Natural killer cell treated with Interleukin-12 subunit alpha and Interleukin-12 subunit beta and Interleukin-15 and Interleukin-18, amount 100 ng/mL, for 72 hours (primary cell): ENCODE measurements around the gene THBS2. TPM values are rescaled to one million over a fixed set of nuclear protein-coding genes. Genes with fewer than 3 reads are reported as not detected.
A peak's percentile ranks its signal among the peaks of the same experiment; 100 is the strongest.

Experiments
- ATAC-seq, 2 donors: fragments of 150-1000 bp; cut with Tn5 transposase in 1 of 2; sonication (Bioruptor Pico), chemical (Tn5 transposase) in 1 of 2; 2 replicates each; pipeline ENCODE4 v1.10.0; 2021
- DNase-seq: peaks from one replicate; pipeline ENCODE4 v3.0.0; 2022; ENCODE audit warnings: low spot score
- H3K27ac Mint-ChIP-seq, 2 donors: 1 replicate in 1 of 2; 2 replicates in 1 of 2; pipeline ENCODE4 v1.8.0; 2022; ENCODE audit warnings: mixed read lengths in 2 of 2, mild to moderate bottlenecking in 1 of 2, moderate library complexity in 1 of 2
- H3K27me3 Mint-ChIP-seq, 2 donors: 1 replicate in 1 of 2; 2 replicates in 1 of 2; pipeline ENCODE4 v1.8.0; 2022; ENCODE audit warnings: mixed read lengths in 2 of 2
- H3K36me3 Mint-ChIP-seq: one replicate; pipeline ENCODE4 v1.8.0; 2022; ENCODE audit warnings: mixed read lengths
- H3K4me1 Mint-ChIP-seq, 2 donors: 1 replicate in 1 of 2; 2 replicates in 1 of 2; pipeline ENCODE4 v1.8.0; 2022; ENCODE audit warnings: low read depth in 2 of 2, mixed read lengths in 2 of 2, mild to moderate bottlenecking in 1 of 2
- H3K4me3 Mint-ChIP-seq: one replicate; pipeline ENCODE4 v1.8.0; 2022; ENCODE audit warnings: mixed read lengths
- H3K9me3 Mint-ChIP-seq: 2 replicates; pipeline ENCODE4 v1.8.0; 2022; ENCODE audit warnings: mixed read lengths
- total RNA-seq, 2 donors: library from RNA; stranded (reverse); gene quantifications; one replicate each; pipeline ENCODE4 v1.2.3, GENCODE V29; 2022

THBS2 gene
- total RNA-seq, 2 donors from 2014 or later: not detected

- Mint-ChIP-seq H3K4me1 (peaks cover 0 to 7% of the 10 kb centered on the region in 2 donors), H3K27ac (no peak overlapping the region), H3K9me3 (peaks cover 4% of the 10 kb centered on the region), H3K4me3 (no peak overlapping the region), H3K27me3 (peaks cover 39 to 42% of the 10 kb centered on the region in 2 donors), H3K36me3 (no peaks in the 10 kb centered on the region)
- ATAC-seq: no peak
- no peak for DNase-seq
Measured at GRCh38 chr6:169251371-169251802, 2.3 kb downstream of the THBS2 start.

- Mint-ChIP-seq H3K27me3 (peaks cover 34 to 35% of the 10 kb centered on the region in 2 donors), H3K9me3 (peaks cover 4% of the 10 kb centered on the region), H3K36me3 (no peaks in the 10 kb centered on the region), H3K4me1 (peaks cover 0 to 7% of the 10 kb centered on the region in 2 donors), H3K4me3 (no peak overlapping the region), H3K27ac (no peak overlapping the region)
- ATAC-seq (no peak), DNase-seq (no peak)
Measured at GRCh38 chr6:169250660-169251059, 3.0 kb downstream of the THBS2 start.

DNA sequence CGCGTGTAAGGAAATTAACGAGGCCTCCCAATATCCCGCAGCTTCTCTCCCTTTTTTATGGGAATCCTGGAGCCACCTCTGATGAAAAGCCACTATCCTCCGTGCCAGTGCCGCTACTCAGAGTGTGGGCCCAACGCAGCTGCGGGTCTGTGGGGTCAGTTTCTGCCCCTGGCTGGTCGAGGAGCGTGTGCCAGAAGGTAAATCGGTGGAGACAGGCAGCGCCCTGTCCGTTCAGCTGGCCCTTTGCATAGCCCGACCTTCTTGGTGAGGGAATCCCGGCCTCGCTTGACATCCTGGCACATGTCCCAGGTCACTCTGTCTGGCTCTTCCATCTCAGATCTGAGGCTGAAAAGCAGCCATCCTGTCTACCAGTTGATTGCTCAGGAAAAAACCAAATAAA is 4.6 kb downstream of the THBS2 start:
- no peak for DNase-seq
- no peaks in the 10 kb centered on the region for H3K36me3 Mint-ChIP-seq
- ATAC-seq: no peak
- peaks cover 4% of the 10 kb centered on the region for H3K9me3 Mint-ChIP-seq
- H3K4me1 Mint-ChIP-seq: peaks cover 0 to 7% of the 10 kb centered on the region in 2 donors
- no peak overlapping the region for H3K27ac Mint-ChIP-seq
- H3K4me3 Mint-ChIP-seq: no peak overlapping the region
- H3K27me3 Mint-ChIP-seq: peaks cover 27 to 33% of the 10 kb centered on the region in 2 donors

DNA sequence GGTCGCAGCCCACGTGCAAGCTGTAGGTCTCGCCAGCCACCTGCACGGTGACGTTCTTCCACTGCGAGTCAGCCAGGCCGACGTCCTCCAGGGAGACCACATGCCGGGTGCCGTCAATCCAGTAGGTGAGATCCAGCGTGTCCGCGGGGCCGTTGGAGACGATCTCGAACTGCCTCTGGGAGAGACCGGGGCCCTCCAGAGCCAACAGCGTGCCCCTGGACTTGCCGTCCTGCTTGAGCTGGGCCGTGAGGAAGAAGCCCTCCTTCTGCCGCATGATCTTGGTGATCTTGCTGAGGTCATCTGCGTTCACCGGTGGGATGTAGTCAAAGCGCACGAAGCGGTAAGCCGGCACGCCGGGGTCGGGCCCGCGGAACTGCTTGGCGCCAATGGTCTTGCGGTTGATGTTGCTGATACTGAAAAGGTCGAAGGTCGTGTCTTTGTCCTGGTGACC is 5.1 kb downstream of the THBS2 start:
- Mint-ChIP-seq H3K9me3 (peaks cover 4% of the 10 kb centered on the region), H3K4me1 (peaks cover 0 to 5% of the 10 kb centered on the region in 2 donors), H3K36me3 (no peaks in the 10 kb centered on the region), H3K4me3 (no peak overlapping the region), H3K27ac (no peak overlapping the region), H3K27me3 (peaks cover 23 to 30% of the 10 kb centered on the region in 2 donors)
- no peak for DNase-seq
- no peak for ATAC-seq

GRCh38 chr6:169247991-169248390 is 5.7 kb downstream of the THBS2 start:
- H3K27ac Mint-ChIP-seq: no peak overlapping the region
- H3K36me3 Mint-ChIP-seq: no peaks in the 10 kb centered on the region
- H3K9me3 Mint-ChIP-seq: peaks cover 4% of the 10 kb centered on the region
- peaks cover 18 to 24% of the 10 kb centered on the region in 2 donors for H3K27me3 Mint-ChIP-seq
- no peak overlapping the region for H3K4me3 Mint-ChIP-seq
- no peaks in the 10 kb centered on the region for H3K4me1 Mint-ChIP-seq
- DNase-seq: no peak
- ATAC-seq: no peak

- Mint-ChIP-seq H3K27me3 (peaks cover 15 to 18% of the 10 kb centered on the region in 2 donors), H3K9me3 (peaks cover 4% of the 10 kb centered on the region), H3K4me3 (no peak overlapping the region), H3K36me3 (no peaks in the 10 kb centered on the region), H3K27ac (no peak overlapping the region), H3K4me1 (no peaks in the 10 kb centered on the region)
- DNase-seq (no peak), ATAC-seq (no peak)
Measured at GRCh38 chr6:169247419-169247818, 6.2 kb downstream of the THBS2 start.

GRCh38 chr6:169246445-169246844 is 7.2 kb downstream of the THBS2 start:
- ATAC-seq (no peak), DNase-seq (no peak)
- H3K36me3 Mint-ChIP-seq: no peaks in the 10 kb centered on the region
- H3K27ac Mint-ChIP-seq: no peak overlapping the region
- H3K4me1 Mint-ChIP-seq: no peaks in the 10 kb centered on the region
- peaks cover 4% of the 10 kb centered on the region for H3K9me3 Mint-ChIP-seq
- H3K4me3 Mint-ChIP-seq: no peak overlapping the region
- peaks cover 7 to 9% of the 10 kb centered on the region in 2 donors for H3K27me3 Mint-ChIP-seq

- ATAC-seq (no peak), DNase-seq (peak; percentile 15)
- Mint-ChIP-seq H3K9me3 (peaks cover 4% of the 10 kb centered on the region), H3K4me3 (no peak overlapping the region), H3K27me3 (no peaks in the 10 kb centered on the region), H3K36me3 (no peaks in the 10 kb centered on the region), H3K27ac (no peak overlapping the region), H3K4me1 (no peaks in the 10 kb centered on the region)
Measured at GRCh38 chr6:169244684-169245383, 8.8 kb downstream of the THBS2 start.

GRCh38 chr6:169243661-169244060 is 10.0 kb downstream of the THBS2 start:
- DNase-seq: no peak
- Mint-ChIP-seq H3K27me3 (peaks cover 0 to 5% of the 10 kb centered on the region in 2 donors), H3K4me3 (no peak overlapping the region), H3K27ac (no peak overlapping the region), H3K4me1 (no peaks in the 10 kb centered on the region), H3K9me3 (peaks cover 4% of the 10 kb centered on the region), H3K36me3 (no peaks in the 10 kb centered on the region)
- no peak for ATAC-seq

GRCh38 chr6:169243186-169243585 is 10.5 kb downstream of the THBS2 start:
- Mint-ChIP-seq H3K9me3 (peaks cover 4% of the 10 kb centered on the region), H3K4me3 (no peak overlapping the region), H3K36me3 (no peaks in the 10 kb centered on the region), H3K27ac (no peak overlapping the region), H3K27me3 (peaks cover 0 to 5% of the 10 kb centered on the region in 2 donors), H3K4me1 (no peaks in the 10 kb centered on the region)
- DNase-seq (no peak), ATAC-seq (no peak)

- no peaks in the 10 kb centered on the region for H3K36me3 Mint-ChIP-seq
- H3K27me3 Mint-ChIP-seq: peaks cover 0 to 5% of the 10 kb centered on the region in 2 donors
- DNase-seq (peak; percentile 53), ATAC-seq (no peak)
- H3K4me3 Mint-ChIP-seq: no peak overlapping the region
- H3K27ac Mint-ChIP-seq: no peak overlapping the region
- H3K4me1 Mint-ChIP-seq: no peaks in the 10 kb centered on the region
- H3K9me3 Mint-ChIP-seq: no peaks in the 10 kb centered on the region
Measured at GRCh38 chr6:169241688-169242350, 11.8 kb downstream of the THBS2 start.

GRCh38 chr6:169240591-169241390 is 12.9 kb downstream of the THBS2 start:
- no peak for ATAC-seq
- H3K4me3 Mint-ChIP-seq: no peak overlapping the region
- peaks cover 0 to 5% of the 10 kb centered on the region in 2 donors for H3K27me3 Mint-ChIP-seq
- DNase-seq: peak; percentile 49
- H3K36me3 Mint-ChIP-seq: no peaks in the 10 kb centered on the region
- no peaks in the 10 kb centered on the region for H3K9me3 Mint-ChIP-seq
- H3K27ac Mint-ChIP-seq: no peak overlapping the region
- no peaks in the 10 kb centered on the region for H3K4me1 Mint-ChIP-seq

DNA sequence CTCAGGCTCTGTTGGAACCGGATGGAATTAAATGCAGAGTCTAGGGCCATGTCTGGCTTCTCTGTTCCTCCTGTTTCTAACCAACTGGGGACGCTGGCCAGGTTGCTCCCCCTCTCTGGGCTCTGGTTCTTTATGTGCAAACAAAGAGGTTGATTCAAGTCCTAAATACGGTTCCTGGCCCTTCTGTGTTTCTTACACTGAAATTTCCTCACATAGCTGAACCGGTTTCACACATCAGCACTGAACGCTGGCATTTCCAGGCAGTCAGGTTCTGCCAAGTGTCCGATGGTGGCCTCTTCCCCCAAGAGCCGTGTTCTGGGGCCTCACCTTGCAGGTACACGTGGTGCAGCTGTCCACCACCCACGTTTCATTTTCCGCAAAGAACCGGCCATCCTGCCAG is 13.5 kb downstream of the THBS2 start:
- ATAC-seq (no peak), DNase-seq (peak; percentile 29)
- H3K36me3 Mint-ChIP-seq: no peaks in the 10 kb centered on the region
- H3K27me3 Mint-ChIP-seq: peaks cover 0 to 5% of the 10 kb centered on the region in 2 donors
- no peak overlapping the region for H3K27ac Mint-ChIP-seq
- peaks cover 3% of the 10 kb centered on the region for H3K9me3 Mint-ChIP-seq
- H3K4me3 Mint-ChIP-seq: no peak overlapping the region
- no peaks in the 10 kb centered on the region for H3K4me1 Mint-ChIP-seq

GRCh38 chr6:169239181-169239580 is 14.5 kb downstream of the THBS2 start:
- DNase-seq (no peak), ATAC-seq (no peak)
- Mint-ChIP-seq H3K27me3 (peaks cover 0 to 5% of the 10 kb centered on the region in 2 donors), H3K9me3 (peaks cover 6% of the 10 kb centered on the region), H3K27ac (no peak overlapping the region), H3K4me3 (no peak overlapping the region), H3K4me1 (peaks cover 0 to 2% of the 10 kb centered on the region in 2 donors), H3K36me3 (peaks cover 4% of the 10 kb centered on the region)
